ENCODE results near the gene ARHGAP6.

Gene ARHGAP6

DNA sequence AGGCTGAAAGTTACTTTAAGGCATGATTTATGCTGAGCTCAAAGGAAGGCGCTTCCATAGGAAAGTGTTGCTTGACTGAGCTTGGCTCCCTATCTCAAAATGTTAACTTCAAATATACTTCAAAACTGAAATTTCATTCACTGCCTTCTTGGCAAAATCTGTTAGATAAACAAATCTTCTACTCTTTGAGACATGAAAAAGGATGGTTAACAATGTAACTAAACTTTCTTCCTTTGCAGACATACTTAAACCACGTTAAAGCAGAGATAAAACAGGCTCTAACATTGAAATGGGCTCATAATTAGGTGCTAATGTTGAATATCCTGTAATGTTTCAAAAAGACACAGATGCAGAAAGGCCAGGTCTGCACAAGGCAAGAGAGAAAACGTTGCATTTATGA, 262.1 kb downstream of the ARHGAP6 start:
- no peak overlapping the region for H3K4me3 ChIP-seq (ENCODE audit: low read length)
- TF ChIP-seq, protein P1, sequence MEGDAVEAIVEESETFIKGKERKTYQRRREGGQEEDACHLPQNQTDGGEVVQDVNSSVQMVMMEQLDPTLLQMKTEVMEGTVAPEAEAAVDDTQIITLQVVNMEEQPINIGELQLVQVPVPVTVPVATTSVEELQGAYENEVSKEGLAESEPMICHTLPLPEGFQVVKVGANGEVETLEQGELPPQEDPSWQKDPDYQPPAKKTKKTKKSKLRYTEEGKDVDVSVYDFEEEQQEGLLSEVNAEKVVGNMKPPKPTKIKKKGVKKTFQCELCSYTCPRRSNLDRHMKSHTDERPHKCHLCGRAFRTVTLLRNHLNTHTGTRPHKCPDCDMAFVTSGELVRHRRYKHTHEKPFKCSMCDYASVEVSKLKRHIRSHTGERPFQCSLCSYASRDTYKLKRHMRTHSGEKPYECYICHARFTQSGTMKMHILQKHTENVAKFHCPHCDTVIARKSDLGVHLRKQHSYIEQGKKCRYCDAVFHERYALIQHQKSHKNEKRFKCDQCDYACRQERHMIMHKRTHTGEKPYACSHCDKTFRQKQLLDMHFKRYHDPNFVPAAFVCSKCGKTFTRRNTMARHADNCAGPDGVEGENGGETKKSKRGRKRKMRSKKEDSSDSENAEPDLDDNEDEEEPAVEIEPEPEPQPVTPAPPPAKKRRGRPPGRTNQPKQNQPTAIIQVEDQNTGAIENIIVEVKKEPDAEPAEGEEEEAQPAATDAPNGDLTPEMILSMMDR (conservative IDR thresholded peaks at IDR 0.05; ENCODE audit: low read depth, low read length) = no peak
- DNase-seq (ENCODE audit: low read depth) = no peak

DNA sequence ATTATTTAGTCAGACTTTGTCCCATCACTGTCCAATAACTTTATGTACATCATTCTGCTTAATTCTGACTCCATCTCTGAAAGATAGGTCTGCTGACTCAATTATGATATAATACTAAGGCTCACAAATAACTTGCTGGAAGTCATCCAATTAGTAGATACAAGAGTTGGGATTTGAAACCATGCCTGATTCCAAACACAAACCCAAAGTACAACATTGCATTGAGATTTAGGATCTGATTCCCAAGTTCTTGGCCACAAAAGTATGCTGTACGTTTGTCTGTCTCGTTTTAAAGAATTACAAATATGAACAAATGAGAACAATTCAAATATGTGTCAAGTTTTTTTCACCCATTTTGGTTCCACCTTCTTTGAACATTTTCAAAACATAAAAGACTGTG, 263.8 kb downstream of the ARHGAP6 start:
- DNase-seq (ENCODE audit: low read depth) = no peak
- TF ChIP-seq, protein P1 (conservative IDR thresholded peaks at IDR 0.05; ENCODE audit: low read depth, low read length) = no peak
- no peak overlapping the region for H3K4me3 ChIP-seq (ENCODE audit: low read length)

DNA sequence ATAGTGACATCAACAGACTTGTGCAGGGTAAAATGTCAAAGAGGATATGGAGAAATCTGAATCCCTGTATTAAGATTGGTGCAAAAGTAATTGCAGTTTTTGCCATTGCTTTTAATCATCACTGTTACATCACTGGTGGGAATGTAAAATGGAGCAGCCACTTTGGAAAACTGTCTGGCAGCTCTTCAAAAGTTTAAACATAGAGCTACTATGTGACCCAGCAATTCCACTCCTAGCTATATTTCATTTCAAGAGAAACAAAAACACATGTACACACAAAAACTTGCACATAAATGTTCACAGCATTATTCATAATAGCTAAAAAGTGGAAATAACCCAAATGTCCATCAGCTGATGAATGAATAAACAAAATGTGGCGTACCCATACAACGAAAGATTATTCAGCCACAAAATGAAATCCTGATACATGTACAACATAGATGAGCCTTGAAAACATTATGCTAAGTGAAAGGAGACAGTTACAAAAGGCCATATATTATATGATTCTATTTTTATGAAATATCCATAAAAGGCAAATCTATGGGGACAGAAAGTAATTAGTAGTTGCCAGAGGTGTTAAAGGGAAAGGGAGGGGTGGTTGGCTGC, 266.1 kb downstream of the ARHGAP6 start:
- TF ChIP-seq, protein P1 (conservative IDR thresholded peaks at IDR 0.05; ENCODE audit: low read depth, low read length) = no peak
- H3K4me3 ChIP-seq (ENCODE audit: low read length) = no peak overlapping the region
- DNase-seq (ENCODE audit: low read depth) = no peak

DNA sequence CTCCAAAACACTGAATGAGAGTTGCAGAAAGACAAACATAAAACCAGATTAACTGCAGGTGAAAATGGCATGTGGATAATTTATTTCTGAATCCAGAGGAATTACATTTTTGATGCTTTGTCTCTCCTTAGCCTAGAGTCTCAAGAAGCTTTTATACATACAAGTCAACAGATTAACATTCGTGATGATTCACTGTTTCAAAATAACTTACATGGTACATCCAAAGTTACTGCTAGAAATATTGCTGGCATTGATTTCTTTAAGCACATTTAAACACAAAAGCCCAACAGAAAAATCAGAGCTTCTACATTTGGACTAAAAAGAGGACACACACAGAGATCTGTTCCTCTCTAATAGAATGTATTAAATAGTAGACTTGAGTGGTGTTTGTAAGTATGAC, 266.9 kb downstream of the ARHGAP6 start:
- DNase-seq (ENCODE audit: low read depth) = no peak
- TF ChIP-seq, protein P1 (conservative IDR thresholded peaks at IDR 0.05; ENCODE audit: low read depth, low read length) = no peak
- H3K4me3 ChIP-seq (ENCODE audit: low read length) = no peak overlapping the region

DNA sequence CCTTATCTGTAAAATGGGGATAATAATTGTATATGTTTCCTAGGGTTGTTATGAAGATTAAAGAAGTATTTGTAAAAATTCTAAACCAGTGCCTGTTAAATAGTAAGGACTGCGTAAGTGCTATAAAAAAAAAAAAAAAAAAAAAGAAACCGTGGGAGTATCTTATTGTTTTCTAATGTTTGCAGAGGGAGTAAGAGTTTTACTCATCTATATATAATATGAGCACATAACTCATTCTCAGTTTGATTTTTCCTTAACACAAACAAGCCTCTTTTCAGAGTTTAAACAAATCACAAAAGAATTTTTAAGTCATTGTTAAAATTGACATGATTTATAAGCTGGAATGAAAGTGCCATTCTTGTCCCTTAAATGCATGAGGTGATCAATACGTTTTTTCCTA, 267.6 kb downstream of the ARHGAP6 start:
- no peak overlapping the region for H3K4me3 ChIP-seq (ENCODE audit: low read length)
- DNase-seq (ENCODE audit: low read depth) = no peak

DNA sequence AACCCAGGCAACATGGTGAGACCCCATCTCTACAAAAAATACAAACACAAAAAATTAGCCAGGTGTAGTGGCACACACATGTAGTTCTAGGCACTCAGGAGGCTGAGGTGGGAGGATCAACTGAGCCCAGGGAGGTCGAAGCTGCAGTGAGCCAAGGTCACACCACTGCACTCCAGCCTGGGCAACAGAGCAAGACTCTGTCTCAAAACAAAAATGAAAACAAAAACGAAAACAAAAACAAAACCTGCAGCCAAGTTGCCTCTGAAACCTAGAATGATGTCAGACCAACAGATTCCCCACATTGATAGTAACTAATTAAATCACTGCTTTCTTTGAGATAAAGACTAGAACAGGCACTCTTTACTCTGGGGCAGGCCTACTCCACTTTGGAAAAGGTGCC, 268.0 kb downstream of the ARHGAP6 start:
- TF ChIP-seq, protein P1 (conservative IDR thresholded peaks at IDR 0.05; ENCODE audit: low read depth, low read length) = no peak
- no peak overlapping the region for H3K4me3 ChIP-seq (ENCODE audit: low read length)
- DNase-seq (ENCODE audit: low read depth) = no peak

More for the DNA sequence above, 267.6 kb downstream of the ARHGAP6 start:
- TF ChIP-seq, protein P1 (conservative IDR thresholded peaks at IDR 0.05; ENCODE audit: low read depth, low read length) = no peak

DNA sequence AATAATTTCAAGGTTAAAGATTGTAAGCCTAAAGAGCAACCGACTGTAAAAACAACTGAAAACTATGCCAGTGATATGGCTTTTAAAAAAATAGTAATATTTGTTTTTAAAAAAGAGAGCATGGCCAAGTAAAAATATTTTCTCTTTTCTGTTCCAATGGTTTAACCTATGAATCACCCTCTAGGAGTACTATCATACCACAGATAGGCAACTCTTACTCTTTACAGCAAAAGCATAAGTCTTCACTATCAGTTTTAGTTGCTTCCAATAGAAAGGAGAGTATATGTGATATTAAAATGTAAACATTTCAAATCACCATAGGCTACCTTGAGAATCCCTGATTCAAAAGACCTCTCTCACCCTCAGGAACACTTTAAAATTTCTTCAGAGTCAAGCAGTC, 269.9 kb downstream of the ARHGAP6 start:
- DNase-seq (ENCODE audit: low read depth) = no peak
- no peak overlapping the region for H3K4me3 ChIP-seq (ENCODE audit: low read length)
- TF ChIP-seq, protein P1 (conservative IDR thresholded peaks at IDR 0.05; ENCODE audit: low read depth, low read length) = no peak
